ENCODE measurements around the gene WDFY4.

WDFY4 gene

GRCh38 chr10:48785796-48786195, 101.1 kb downstream of the WDFY4 start:
- H3K4me3 ChIP-seq (replicated peaks in 1 of 2; ENCODE audit: low read depth in 2 of 2, low read length in 2 of 2), result no peak overlapping the region
- no peak for DNase-seq (ENCODE audit: low read depth in 2 of 2)
- TF ChIP-seq, protein P1, sequence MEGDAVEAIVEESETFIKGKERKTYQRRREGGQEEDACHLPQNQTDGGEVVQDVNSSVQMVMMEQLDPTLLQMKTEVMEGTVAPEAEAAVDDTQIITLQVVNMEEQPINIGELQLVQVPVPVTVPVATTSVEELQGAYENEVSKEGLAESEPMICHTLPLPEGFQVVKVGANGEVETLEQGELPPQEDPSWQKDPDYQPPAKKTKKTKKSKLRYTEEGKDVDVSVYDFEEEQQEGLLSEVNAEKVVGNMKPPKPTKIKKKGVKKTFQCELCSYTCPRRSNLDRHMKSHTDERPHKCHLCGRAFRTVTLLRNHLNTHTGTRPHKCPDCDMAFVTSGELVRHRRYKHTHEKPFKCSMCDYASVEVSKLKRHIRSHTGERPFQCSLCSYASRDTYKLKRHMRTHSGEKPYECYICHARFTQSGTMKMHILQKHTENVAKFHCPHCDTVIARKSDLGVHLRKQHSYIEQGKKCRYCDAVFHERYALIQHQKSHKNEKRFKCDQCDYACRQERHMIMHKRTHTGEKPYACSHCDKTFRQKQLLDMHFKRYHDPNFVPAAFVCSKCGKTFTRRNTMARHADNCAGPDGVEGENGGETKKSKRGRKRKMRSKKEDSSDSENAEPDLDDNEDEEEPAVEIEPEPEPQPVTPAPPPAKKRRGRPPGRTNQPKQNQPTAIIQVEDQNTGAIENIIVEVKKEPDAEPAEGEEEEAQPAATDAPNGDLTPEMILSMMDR (IDR thresholded peaks at IDR 0.05; ENCODE audit: low read depth, low read length), result no peak

GRCh38 chr10:48786606-48787282, 102.1 kb downstream of the WDFY4 start:
- TF ChIP-seq, protein P1 (IDR thresholded peaks at IDR 0.05; ENCODE audit: low read depth, low read length), result no peak
- H3K4me3 ChIP-seq (replicated peaks in 1 of 2; ENCODE audit: low read depth in 2 of 2, low read length in 2 of 2), result no peak overlapping the region
- DNase-seq (ENCODE audit: low read depth in 2 of 2), result no peak

GRCh38 chr10:48788554-48788953, 103.9 kb downstream of the WDFY4 start:
- DNase-seq (ENCODE audit: low read depth in 2 of 2), result no peak
- no peak overlapping the region for H3K4me3 ChIP-seq (replicated peaks in 1 of 2; ENCODE audit: low read depth in 2 of 2, low read length in 2 of 2)

GRCh38 chr10:48789486-48790456, 105.1 kb downstream of the WDFY4 start:
- no peak overlapping the region for H3K4me3 ChIP-seq (replicated peaks in 1 of 2; ENCODE audit: low read depth in 2 of 2, low read length in 2 of 2)
- TF ChIP-seq, protein P1 (IDR thresholded peaks at IDR 0.05; ENCODE audit: low read depth, low read length), result no peak
- DNase-seq (ENCODE audit: low read depth in 2 of 2), result no peak

More at GRCh38 chr10:48788554-48788953, 103.9 kb downstream of the WDFY4 start:
- TF ChIP-seq, protein P1 (IDR thresholded peaks at IDR 0.05; ENCODE audit: low read depth, low read length), result no peak

DNA sequence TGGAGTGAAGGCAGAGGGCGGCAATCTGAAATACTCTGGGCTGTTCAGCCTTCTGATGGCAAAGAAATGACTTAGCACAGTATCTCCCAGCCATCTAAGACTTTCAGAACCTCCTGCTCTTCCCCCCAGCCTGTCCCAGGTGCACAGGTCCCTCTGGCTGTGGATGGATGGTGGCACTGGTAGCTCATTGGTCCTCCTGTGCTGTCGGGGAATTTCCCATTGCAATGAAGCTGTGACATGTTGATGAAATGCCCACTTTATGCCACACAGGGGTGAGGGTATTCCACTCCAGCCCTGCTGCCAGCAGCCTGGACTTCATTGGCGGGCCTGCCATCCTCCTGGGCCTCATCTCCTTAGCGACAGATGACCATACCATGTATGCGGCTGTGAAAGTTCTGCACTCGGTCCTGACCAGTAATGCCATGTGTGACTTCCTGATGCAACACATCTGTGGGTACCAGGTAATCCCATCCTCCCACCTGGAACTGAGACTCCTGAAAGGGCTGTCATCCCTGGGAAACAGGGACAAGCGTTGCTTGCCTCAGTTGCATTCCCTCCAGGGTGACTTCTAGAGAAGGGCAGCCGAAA, 105.9 kb downstream of the WDFY4 start:
- no peak for DNase-seq (ENCODE audit: low read depth in 2 of 2)
- TF ChIP-seq, protein P1 (IDR thresholded peaks at IDR 0.05; ENCODE audit: low read depth, low read length), result no peak
- H3K4me3 ChIP-seq (replicated peaks in 1 of 2; ENCODE audit: low read depth in 2 of 2, low read length in 2 of 2), result no peak overlapping the region

DNA sequence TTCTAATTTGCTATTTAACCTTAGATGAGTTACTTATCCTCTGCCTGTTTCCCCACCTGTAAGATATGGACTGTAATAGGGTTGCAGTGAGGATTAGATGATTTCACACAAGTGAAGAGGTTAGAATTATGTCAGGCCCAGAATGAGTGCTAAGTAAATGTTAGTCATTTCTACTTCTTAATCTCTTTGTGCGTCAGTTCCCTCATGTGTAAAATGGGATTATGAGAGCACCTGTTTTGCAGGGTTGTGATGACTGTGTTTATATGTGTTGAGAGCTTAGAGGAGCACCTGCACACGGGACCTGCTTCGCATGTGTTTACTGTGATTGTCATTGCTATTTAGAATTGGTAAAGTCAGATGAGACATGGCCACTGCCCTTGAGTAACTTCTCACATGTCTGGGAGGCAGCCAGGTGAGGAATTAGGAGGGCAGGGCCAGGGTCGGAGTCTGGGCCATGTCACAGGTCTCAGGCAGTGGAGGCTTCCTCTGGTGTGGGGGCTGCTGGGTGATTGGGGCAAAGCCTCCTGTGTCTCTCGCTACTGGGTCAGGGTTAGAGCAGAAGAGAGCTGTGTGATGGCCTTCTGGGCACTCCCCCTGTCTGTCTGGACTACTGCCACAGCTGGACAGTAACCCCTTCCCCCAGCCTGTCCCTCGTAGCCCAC, 106.7 kb downstream of the WDFY4 start:
- no peak overlapping the region for H3K4me3 ChIP-seq (replicated peaks in 1 of 2; ENCODE audit: low read depth in 2 of 2, low read length in 2 of 2)

More for the DNA sequence above, 106.7 kb downstream of the WDFY4 start:
- TF ChIP-seq, protein P1 (IDR thresholded peaks at IDR 0.05; ENCODE audit: low read depth, low read length), result no peak
- DNase-seq (ENCODE audit: low read depth in 2 of 2), result no peak

Data from cardiac fibroblast (primary cell).